Tongue (tissue), 2 donors: ENCODE measurements around the gene EXOC4. TPM values are rescaled to one million over a fixed set of nuclear protein-coding genes. Genes with fewer than 3 reads are reported as not detected.
"Not testable (repeated sequence)": the region's sequence is repeated elsewhere in the genome, so short reads cannot be mapped to it uniquely, and the experiment has no call there.

Source experiments
- DNase-seq: peaks from one replicate; pipeline ENCODE4 v3.0.0-alpha.2; 2015
- total RNA-seq: library from RNA; depleted of rRNA; stranded (reverse); fragments of >200 nt; gene quantifications from one replicate; pipeline ENCODE4 v1.2.3, GENCODE V29; 2014

Gene EXOC4
- 140 TPM for total RNA-seq

GRCh38 chr7:133252858-133253518 lies at the start of gene EXOC4:
TSS of gene EXOC4 (plus strand) at chr7:133253078.
- DNase-seq = peak; percentile 100

GRCh38 chr7:133203490-133203889 lies 49.4 kb upstream of the EXOC4 start:
- no peak for DNase-seq

GRCh38 chr7:133207687-133208086 lies 45.2 kb upstream of the EXOC4 start:
- no peak for DNase-seq

GRCh38 chr7:133210817-133211216 lies 42.1 kb upstream of the EXOC4 start:
- DNase-seq = not testable (repeated sequence)

- DNase-seq = not testable (repeated sequence)
Measured at GRCh38 chr7:133213772-133214171, 39.1 kb upstream of the EXOC4 start.

- DNase-seq = no peak
Measured at GRCh38 chr7:133217773-133218172, 35.1 kb upstream of the EXOC4 start.

- peak; percentile 56 for DNase-seq
Measured at GRCh38 chr7:133230591-133231194, 22.2 kb upstream of the EXOC4 start.

- DNase-seq = no peak
Measured at GRCh38 chr7:133233142-133233541, 19.7 kb upstream of the EXOC4 start.

- no peak for DNase-seq
Measured at GRCh38 chr7:133234961-133235875, 17.7 kb upstream of the EXOC4 start.

GRCh38 chr7:133237545-133237944 lies 15.3 kb upstream of the EXOC4 start:
- DNase-seq = no peak

GRCh38 chr7:133240302-133240701 lies 12.6 kb upstream of the EXOC4 start:
- no peak for DNase-seq

- no peak for DNase-seq
Measured at GRCh38 chr7:133246558-133246957, 6.3 kb upstream of the EXOC4 start.

- no peak for DNase-seq
Measured at GRCh38 chr7:133248901-133249300, 4.0 kb upstream of the EXOC4 start.

- no peak for DNase-seq
Measured at GRCh38 chr7:133252506-133252857, 396 bp upstream of the EXOC4 start.

- peak; percentile 30 for DNase-seq
Measured at GRCh38 chr7:133253519-133253875, 619 bp downstream of the EXOC4 start.

GRCh38 chr7:133255486-133255885 lies 2.6 kb downstream of the EXOC4 start:
- no peak for DNase-seq

GRCh38 chr7:133258174-133258573 lies 5.3 kb downstream of the EXOC4 start:
- DNase-seq = no peak

GRCh38 chr7:133265821-133266220 lies 12.9 kb downstream of the EXOC4 start:
- DNase-seq = no peak

- DNase-seq = no peak
Measured at GRCh38 chr7:133268355-133268754, 15.5 kb downstream of the EXOC4 start.

- no peak for DNase-seq
Measured at GRCh38 chr7:133272336-133272735, 19.5 kb downstream of the EXOC4 start.

- DNase-seq = no peak
Measured at GRCh38 chr7:133273227-133273626, 20.3 kb downstream of the EXOC4 start.

GRCh38 chr7:133274265-133274664 lies 21.4 kb downstream of the EXOC4 start:
- DNase-seq = no peak

- no peak for DNase-seq
Measured at GRCh38 chr7:133275008-133275407, 22.1 kb downstream of the EXOC4 start.
